H1 (cell line): Measurements from ENCODE around the gene VPREB1. TPM values are rescaled to one million over a fixed set of nuclear protein-coding genes. Genes with fewer than 3 reads are reported as not detected.

Experiments
- CTCF ChIA-PET: fragments of 300-600 bp; sonication (Branson Sonifier 250); formaldehyde crosslinking; loops from one replicate; lab custom pipeline; 2021; ENCODE audit not compliant: partially characterized antibody; lab: Charles Lee
- POLR2A ChIA-PET: fragments of 300-600 bp; sonication (Branson Sonifier 250); formaldehyde crosslinking; loops from one replicate; lab custom pipeline; 2021; ENCODE audit warnings: inconsistent platforms; ENCODE audit not compliant: partially characterized antibody; lab: Charles Lee
- DNase-seq, 2 experiments: peaks; one replicate each; pipeline versions ENCODE4 v3.0.0 to v3.0.0-alpha.2; 2010 to 2022; ENCODE audit warnings: low spot score in 2 of 2, low read depth in 1 of 2, mixed read lengths in 1 of 2
- FAIRE-seq: peaks from 2 replicates; lab custom pipeline; 2011; peaks lifted over from hg19 to GRCh38; lab: Jason Lieb, UNC
- H2AFZ ChIP-seq: 2 replicates; pipeline ENCODE4 v1.8.1; 2012; ENCODE audit warnings: low read length, inconsistent platforms
- H2AK5ac ChIP-seq: 2 replicates; pipeline ENCODE4 v1.6.1; 2013; ENCODE audit warnings: low read depth, low read length
- H2BK120ac ChIP-seq: replicated peaks from 2 replicates; pipeline ENCODE3; 2013; ENCODE audit warnings: low read depth, low read length, inconsistent platforms
- H2BK12ac ChIP-seq: 2 replicates; pipeline ENCODE4 v1.6.1; 2013; ENCODE audit warnings: low read depth, low read length
- H2BK15ac ChIP-seq: 2 replicates; pipeline ENCODE4 v1.6.1; 2013; ENCODE audit warnings: low read length
- H2BK20ac ChIP-seq: 2 replicates; pipeline ENCODE4 v1.6.1; 2013; ENCODE audit warnings: low read length
- H2BK5ac ChIP-seq: 2 replicates; pipeline ENCODE4 v1.6.1; 2013; ENCODE audit warnings: low read depth, low read length
- H3K14ac ChIP-seq: 2 replicates; pipeline ENCODE4 v1.6.1; 2013; ENCODE audit warnings: inconsistent platforms; ENCODE audit not compliant: insufficient read length
- H3K18ac ChIP-seq: 2 replicates; pipeline ENCODE4 v1.6.1; 2013; ENCODE audit warnings: low read length; ENCODE audit errors: extremely low read depth
- H3K23ac ChIP-seq: 2 replicates; pipeline ENCODE4 v1.6.1; 2013; ENCODE audit warnings: inconsistent platforms; ENCODE audit not compliant: insufficient read length
- H3K23me2 ChIP-seq: 2 replicates; pipeline ENCODE4 v1.6.1; 2013; ENCODE audit warnings: low read depth, low read length
- H3K27ac ChIP-seq: 2 replicates; pipeline ENCODE4 v1.6.1; 2011; ENCODE audit warnings: low read depth, low read length, inconsistent platforms
- H3K27me3 ChIP-seq, 4 experiments: replicated peaks in 1 of 4; 1 replicate in 1 of 4; 2 replicates in 3 of 4; pipeline versions ENCODE4 v1.6.1 to v1.8.1; 2011 to 2013; ENCODE audit warnings: low read length in 3 of 4, mild to moderate bottlenecking in 3 of 4, inconsistent platforms in 2 of 4, mixed read lengths in 2 of 4, moderate library complexity in 1 of 4; ENCODE audit not compliant: control insufficient read depth in 3 of 4, insufficient read depth in 3 of 4; ENCODE audit errors: extremely low read depth in 1 of 4
- H3K36me3 ChIP-seq, 4 experiments: 2 replicates each; pipeline versions ENCODE4 v1.6.1 to v1.8.1; 2011 to 2013; ENCODE audit warnings: mild to moderate bottlenecking in 4 of 4, low read length in 3 of 4, moderate library complexity in 2 of 4, control low read depth in 1 of 4, inconsistent platforms in 1 of 4; ENCODE audit not compliant: insufficient read depth in 4 of 4, control insufficient read depth in 2 of 4
- H3K4ac ChIP-seq: replicated peaks from 2 replicates; pipeline ENCODE3; 2013; ENCODE audit warnings: low read length, low read depth, mixed read lengths, inconsistent platforms; ENCODE audit not compliant: insufficient read length
- H3K4me1 ChIP-seq, 4 experiments: replicated peaks in 1 of 4; 1 replicate in 1 of 4; 2 replicates in 3 of 4; pipeline versions ENCODE4 v1.6.1 to v1.8.1; 2011 to 2013; ENCODE audit warnings: low read length in 3 of 4, inconsistent platforms in 2 of 4, mixed read lengths in 1 of 4; ENCODE audit not compliant: insufficient read depth in 4 of 4, control insufficient read depth in 3 of 4
- H3K4me2 ChIP-seq, 2 experiments: 2 replicates each; pipeline versions ENCODE4 v1.6.1 to v1.8.1; 2011 to 2013; ENCODE audit warnings: low read depth in 2 of 2, low read length in 2 of 2, control low read depth in 1 of 2, inconsistent platforms in 1 of 2, mild to moderate bottlenecking in 1 of 2; ENCODE audit not compliant: insufficient read depth in 1 of 2
- H3K4me3 ChIP-seq, 4 experiments: fragments of 200-600, 300-600 bp in 1 of 4; sonication (generic), shearing (Covaris generic), sonication (Bioruptor Twin) in 1 of 4; 2 replicates each; pipeline versions ENCODE4 v1.5.1 to v1.8.1; 2011 to 2016; ENCODE audit warnings: low read length in 4 of 4, low read depth in 3 of 4, control low read depth in 2 of 4, inconsistent platforms in 2 of 4, mild to moderate bottlenecking in 2 of 4, mixed read lengths in 1 of 4, moderate library complexity in 1 of 4; ENCODE audit not compliant: insufficient read depth in 2 of 4; ENCODE audit errors: extremely low read depth in 1 of 4
- H3K56ac ChIP-seq: replicated peaks from 2 replicates; pipeline ENCODE3; 2013; ENCODE audit warnings: low read depth, mild to moderate bottlenecking, mixed read lengths, low read length, inconsistent platforms; ENCODE audit not compliant: insufficient read length
- H3K79me1 ChIP-seq: 2 replicates; pipeline ENCODE4 v1.6.1; 2013; ENCODE audit warnings: low read depth, low read length, control low read depth
- H3K79me2 ChIP-seq, 2 experiments: 2 replicates each; pipeline versions ENCODE4 v1.6.1 to v1.8.1; 2012 to 2013; ENCODE audit warnings: low read length in 2 of 2, mild to moderate bottlenecking in 2 of 2, inconsistent platforms in 1 of 2; ENCODE audit not compliant: insufficient read depth in 2 of 2, control insufficient read depth in 1 of 2
- H3K9ac ChIP-seq, 4 experiments: replicated peaks in 1 of 4; 1 replicate in 1 of 4; 2 replicates in 3 of 4; pipeline versions ENCODE4 v1.6.1 to v1.8.1; 2011 to 2013; ENCODE audit warnings: low read depth in 3 of 4, low read length in 3 of 4, control low read depth in 2 of 4, mild to moderate bottlenecking in 2 of 4, moderate library complexity in 2 of 4, inconsistent platforms in 1 of 4; ENCODE audit errors: extremely low read depth in 1 of 4
- H3K9me3 ChIP-seq, 2 experiments: 2 replicates each; pipeline versions ENCODE4 v1.6.1 to v1.8.1; 2012 to 2013; ENCODE audit warnings: mild to moderate bottlenecking in 2 of 2, moderate library complexity in 2 of 2, control low read depth in 1 of 2, inconsistent platforms in 1 of 2, low read depth in 1 of 2, low read length in 1 of 2, mixed read lengths in 1 of 2; ENCODE audit not compliant: insufficient read depth in 2 of 2
- H4K20me1 ChIP-seq, 2 experiments: replicated peaks in 1 of 2; 2 replicates each; pipeline versions ENCODE3 to v1.8.1; 2011 to 2013; ENCODE audit warnings: inconsistent platforms in 2 of 2, low read length in 2 of 2, mild to moderate bottlenecking in 1 of 2; ENCODE audit not compliant: insufficient read depth in 2 of 2, control insufficient read depth in 1 of 2
- H4K5ac ChIP-seq: 2 replicates; pipeline ENCODE4 v1.6.1; 2013; ENCODE audit warnings: low read length, low read depth, mixed read lengths, inconsistent platforms; ENCODE audit not compliant: insufficient read length
- H4K8ac ChIP-seq: 2 replicates; pipeline ENCODE4 v1.8.0; 2013; ENCODE audit warnings: mild to moderate bottlenecking, moderate library complexity, low read length, inconsistent platforms; ENCODE audit not compliant: insufficient read depth; ENCODE audit errors: extremely low read depth
- H4K91ac ChIP-seq: replicated peaks from 2 replicates; pipeline ENCODE3; 2013; ENCODE audit warnings: low read length, mixed read lengths, inconsistent platforms; ENCODE audit not compliant: insufficient read length
- CBX8 ChIP-seq: fragments of 300-800, 300-1000 bp; sonication (generic); IDR thresholded peaks from 2 replicates; pipeline ENCODE4 v1.7.1; 2016; ENCODE audit warnings: low read depth, low read length, borderline replicate concordance
- EP300 ChIP-seq, 2 experiments: IDR thresholded peaks; 1 replicate in 1 of 2; 2 replicates in 1 of 2; pipeline ENCODE4 v1.6.1; 2011 to 2012; ENCODE audit warnings: low read depth in 2 of 2, low read length in 2 of 2, mild to moderate bottlenecking in 2 of 2, borderline replicate concordance in 1 of 2, inconsistent platforms in 1 of 2, moderate library complexity in 1 of 2
- HDAC2 ChIP-seq, 2 experiments: fragments of 300-600 bp in 1 of 2; sonication (generic) in 1 of 2; IDR thresholded peaks; 2 replicates each; pipeline ENCODE4 v1.6.1; 2011 to 2012; ENCODE audit warnings: low read depth in 2 of 2, low read length in 2 of 2, mild to moderate bottlenecking in 2 of 2, moderate library complexity in 2 of 2, borderline replicate concordance in 1 of 2, inconsistent platforms in 1 of 2
- RAD21 ChIP-seq, 2 experiments: IDR thresholded peaks in 1 of 2; conservative IDR thresholded peaks in 1 of 2; 2 replicates each; pipeline ENCODE4 v1.6.1; 2011; ENCODE audit warnings: low read depth in 2 of 2, low read length in 2 of 2, improper control_type of control experiment in 1 of 2, inconsistent platforms in 1 of 2, mild to moderate bottlenecking in 1 of 2, moderate library complexity in 1 of 2
- SUZ12 ChIP-seq: fragments of 200-600 bp; sonication (generic); IDR thresholded peaks from 2 replicates; pipeline ENCODE4 v1.6.1; 2012; ENCODE audit warnings: mild to moderate bottlenecking, inconsistent platforms, low read length, moderate library complexity, mixed read lengths
- TCF12 ChIP-seq: IDR thresholded peaks from 2 replicates; pipeline ENCODE4 v1.6.1; 2011; ENCODE audit warnings: low read depth, mild to moderate bottlenecking, low read length
- USF2 ChIP-seq: IDR thresholded peaks from 2 replicates; pipeline ENCODE4 v1.6.1; 2011; ENCODE audit warnings: low read length, improper control_type of control experiment
- ZNF274 ChIP-seq: IDR thresholded peaks from 2 replicates; pipeline ENCODE4 v1.7.0; 2012; ENCODE audit warnings: low read length, borderline replicate concordance; ENCODE audit errors: extremely low read depth
- WGBS, 2 experiments: shearing (Covaris generic) in 1 of 2; methylation state at CpG; one replicate each; pipeline versions ENCODE4 v1.1.6 to v1.1.7; 2013 to 2015; ENCODE audit warnings: low lambda C conversion rate in 2 of 2, mixed read lengths in 2 of 2, inconsistent platforms in 1 of 2, low coverage in 1 of 2, missing lambda C conversion rate in 1 of 2; ENCODE audit not compliant: insufficient replicate concordance in 2 of 2, insufficient coverage in 1 of 2, insufficient read length in 1 of 2; ENCODE audit errors: extremely low coverage in 1 of 2, missing lambda C conversion rate in 1 of 2; 5-methylcytosine and 5-hydroxymethylcytosine counted together
- polyA plus RNA-seq, 7 experiments: library from polyadenylated mRNA; depleted of rRNA in 3 of 7; stranded (reverse) in 5 of 7; unstranded in 2 of 7; fragments of >200 nt in 5 of 7; fragments of 200-250 nt in 2 of 7; gene quantifications; 1 replicate in 5 of 7; 2 replicates in 1 of 7; 4 replicates in 1 of 7; pipeline versions ENCODE4 v1.2.1 to v1.2.3, GENCODE V29; 2011 to 2013; ENCODE audit warnings: missing spikeins in 2 of 7, mixed read lengths in 2 of 7
- total RNA-seq: library from RNA; stranded (reverse); fragmentation: NEBNext Ultra II Directional; extraction: Animal tissue kit (Norgen Biotek cat#: 25700); gene quantifications from 2 replicates; pipeline ENCODE4 v1.2.1, GENCODE V29; 2021

Gene VPREB1
- total and polyA plus RNA-seq, 2 of the 8 experiments (the other 6 are each of a cell fraction or from before 2014, with no cell fraction given) = not detected

GRCh38 chr22:22229683-22230420, 14.7 kb upstream of the VPREB1 start:
- H3K36me3 ChIP-seq = no peaks in the 10 kb centered on the region
- ChIA-PET POLR2A (no interaction called here), CTCF (interaction anchor here (1.4 to 2.2 kb wide), 3 partner anchors 19 to 27 kb away, joined by 4 to 6 read pairs (median 5); no protein-coding TSS in a partner anchor)
- H2AFZ ChIP-seq = no peak overlapping the region
- no peak overlapping the region for H3K18ac ChIP-seq
- no peak overlapping the region for H2BK12ac ChIP-seq
- no peaks in the 10 kb centered on the region for H3K79me1 ChIP-seq
- peaks cover 1 to 10% of the 10 kb centered on the region in 2 experiments for H4K20me1 ChIP-seq
- H2AK5ac ChIP-seq = no peak overlapping the region
- H3K27ac ChIP-seq = no peak overlapping the region
- H3K4me2 ChIP-seq = no peak overlapping the region
- no peak overlapping the region for H4K5ac ChIP-seq
- H3K9ac ChIP-seq = no peak overlapping the region
- H3K9me3 ChIP-seq = no peaks in the 10 kb centered on the region
- no peaks in the 10 kb centered on the region for H3K79me2 ChIP-seq
- H3K23me2 ChIP-seq = no peaks in the 10 kb centered on the region
- no peak overlapping the region for H2BK15ac ChIP-seq
- H3K4ac ChIP-seq = no peak overlapping the region
- H2BK120ac ChIP-seq = no peak overlapping the region
- H3K4me1 ChIP-seq = no peaks in the 10 kb centered on the region
- DNase-seq = no peak
- H4K91ac ChIP-seq = no peak overlapping the region
- TF ChIP-seq CBX8 (no peak), EP300 (IDR thresholded peaks at IDR 0.05; ENCODE audit: borderline replicate concordance in 1 of 2, low read depth in 2 of 2, low read length in 2 of 2) (no peak), HDAC2 (IDR thresholded peaks at IDR 0.05; ENCODE audit: borderline replicate concordance in 1 of 2, low read depth in 2 of 2, low read length in 2 of 2) (no peak), RAD21 (IDR thresholded peaks at IDR 0.05 in 1 of 2, conservative IDR thresholded peaks at IDR 0.05 in 1 of 2; ENCODE audit: low read depth in 2 of 2, low read length in 2 of 2) (no peak), TCF12 (no peak), SUZ12 (peak; percentile 44; the same call in 1 of the 2 replicates), USF2 (no peak), ZNF274 (no peak)
- no peak overlapping the region for H4K8ac ChIP-seq
- H3K4me3 ChIP-seq = no peak overlapping the region
- no peak for FAIRE-seq
- peaks cover 81 to 100% (median 99%) of the 10 kb centered on the region in 4 experiments for H3K27me3 ChIP-seq
- no peak overlapping the region for H3K56ac ChIP-seq
- H3K14ac ChIP-seq = no peak overlapping the region
- WGBS, 2 experiments = 73% methylated on average over 6 of the region's 6 CpGs; no CpG with 5 or more reads in 1 of the 2 experiments
- no peak overlapping the region for H2BK5ac ChIP-seq
- H3K23ac ChIP-seq = no peak overlapping the region
- no peak overlapping the region for H2BK20ac ChIP-seq
